ENCODE measurements around the gene NEUROG2. TPM values are rescaled to one million over a fixed set of nuclear protein-coding genes. Genes with fewer than 3 reads are reported as not detected.

NEUROG2 gene
- polyA plus RNA-seq, 1 donor (not counting 4 experiments of a cell fraction or from before 2014, with no cell fraction given): not detected

DNA sequence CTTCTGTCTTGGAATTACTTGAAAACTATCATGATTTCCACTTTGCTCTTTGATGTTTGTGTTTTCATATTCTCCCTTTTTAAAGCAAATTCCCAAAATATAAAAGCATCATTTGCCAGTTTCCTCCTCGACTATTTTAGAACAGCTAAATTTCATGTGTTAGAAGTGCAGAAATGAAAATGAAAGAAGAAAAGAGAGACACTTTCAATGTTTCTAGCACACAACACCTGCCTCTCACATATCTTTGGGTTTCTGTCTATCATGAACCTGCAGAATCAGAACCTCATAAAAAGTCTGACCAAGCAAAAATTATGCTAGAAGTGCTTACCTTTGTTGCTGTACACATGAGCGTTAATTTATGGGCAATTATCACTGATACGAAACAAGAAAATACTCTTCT is 1.9 kb upstream of the NEUROG2 start:
- Histone ChIP-seq H3K36me3 (ENCODE audit: control insufficient read depth in 2 of 2, extremely low read depth in 1 of 2, insufficient read depth in 2 of 2, low read length in 2 of 2) (no peaks in the 10 kb centered on the region), H4K20me1 (ENCODE audit: control insufficient read depth, extremely low read depth, insufficient read depth, low read length) (peaks cover 9% of the 10 kb centered on the region), H3K4me1 (ENCODE audit: control insufficient read depth, extremely low read depth, insufficient read depth, low read length) (peaks cover 5% of the 10 kb centered on the region), H3K4me2 (ENCODE audit: control insufficient read depth, extremely low read depth, insufficient read depth, low read depth, low read length) (no peak overlapping the region), H3K4me3 (ENCODE audit: control insufficient read depth in 2 of 3, extremely low read depth in 1 of 3, insufficient read depth in 2 of 3, low read depth in 1 of 3, low read length in 3 of 3) (no peak overlapping the region), H3K27ac (ENCODE audit: control insufficient read depth, insufficient read depth, low read length) (no peak overlapping the region), H3K9me1 (ENCODE audit: control insufficient read depth, extremely low read depth, insufficient read depth, low read length) (no peaks in the 10 kb centered on the region), H2AFZ (ENCODE audit: control insufficient read depth, low read length) (no peak overlapping the region), H3K79me2 (ENCODE audit: control insufficient read depth, insufficient read depth, low read length) (no peaks in the 10 kb centered on the region), H3K27me3 (ENCODE audit: control insufficient read depth, extremely low read depth, insufficient read depth, low read length) (peaks cover 91% of the 10 kb centered on the region), H3K9ac (ENCODE audit: control insufficient read depth, extremely low read depth, insufficient read depth, low read length) (no peak overlapping the region), H3K9me3 (ENCODE audit: control insufficient read depth, low read depth, low read length) (peaks cover 2% of the 10 kb centered on the region)
- TF ChIP-seq CTCF (optimal IDR thresholded peaks at IDR 0.05 in 1 of 3, IDR thresholded peaks at IDR 0.05 in 1 of 3, conservative IDR thresholded peaks at IDR 0.05 in 1 of 3; ENCODE audit: extremely low read depth in 1 of 3, insufficient read depth in 2 of 3, low read length in 3 of 3): no peak
- TF ChIP-seq EZH2 (IDR thresholded peaks at IDR 0.05; ENCODE audit: low read length): no peak
- dilution Hi-C loops (cut with MboI; ENCODE audit: extremely low pct_ligation_motif_present, low sequenced_read_pairs): no loop called here
- DNase-seq (ENCODE audit: low read depth, low spot score) (no peak), FAIRE-seq (no peak)

DNA sequence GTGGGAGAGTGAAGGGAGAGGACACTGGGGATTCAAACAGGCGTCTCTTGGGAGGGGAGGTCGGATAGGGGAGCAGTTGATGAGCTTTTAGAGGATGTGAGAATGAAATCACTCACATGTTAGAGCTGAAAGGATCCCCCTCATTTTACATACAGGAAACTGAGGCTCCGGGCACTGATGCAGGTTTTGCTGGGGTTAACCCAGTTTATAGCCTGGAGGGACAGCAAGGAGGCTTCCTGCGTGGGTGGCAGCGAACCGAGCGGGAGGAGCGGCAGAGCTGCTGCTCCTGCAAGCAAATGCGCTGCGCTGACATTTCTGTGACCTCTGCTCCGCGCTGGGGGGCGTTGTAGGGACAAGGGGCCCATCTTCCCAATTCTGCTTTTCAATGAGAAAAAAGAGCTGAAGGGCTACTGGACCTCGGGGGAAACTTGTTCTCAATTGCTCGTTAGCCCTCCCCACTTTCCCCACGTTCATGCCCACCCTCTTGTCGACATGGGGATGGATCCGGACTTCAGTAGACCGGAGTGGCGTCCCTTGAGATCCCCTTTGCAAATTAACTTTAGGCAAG is 1.2 kb upstream of the NEUROG2 start:
- H3K4me2 ChIP-seq (ENCODE audit: control insufficient read depth, extremely low read depth, insufficient read depth, low read depth, low read length): no peak overlapping the region
- peaks cover 9% of the 10 kb centered on the region for H4K20me1 ChIP-seq (ENCODE audit: control insufficient read depth, extremely low read depth, insufficient read depth, low read length)
- FAIRE-seq: no peak
- no peak overlapping the region for H2AFZ ChIP-seq (ENCODE audit: control insufficient read depth, low read length)
- H3K27me3 ChIP-seq (ENCODE audit: control insufficient read depth, extremely low read depth, insufficient read depth, low read length): peaks cover 90% of the 10 kb centered on the region
- DNase-seq (ENCODE audit: low read depth, low spot score): no peak
- H3K27ac ChIP-seq (ENCODE audit: control insufficient read depth, insufficient read depth, low read length): no peak overlapping the region
- peak; percentile 92 for TF ChIP-seq EZH2 (IDR thresholded peaks at IDR 0.05; ENCODE audit: low read length)
- TF ChIP-seq CTCF (optimal IDR thresholded peaks at IDR 0.05 in 1 of 3, IDR thresholded peaks at IDR 0.05 in 1 of 3, conservative IDR thresholded peaks at IDR 0.05 in 1 of 3; ENCODE audit: extremely low read depth in 1 of 3, insufficient read depth in 2 of 3, low read length in 3 of 3): no peak
- dilution Hi-C loops (cut with MboI; ENCODE audit: extremely low pct_ligation_motif_present, low sequenced_read_pairs): no loop called here
- H3K4me1 ChIP-seq (ENCODE audit: control insufficient read depth, extremely low read depth, insufficient read depth, low read length): peaks cover 3% of the 10 kb centered on the region
- no peak overlapping the region for H3K4me3 ChIP-seq (ENCODE audit: control insufficient read depth in 2 of 3, extremely low read depth in 1 of 3, insufficient read depth in 2 of 3, low read depth in 1 of 3, low read length in 3 of 3)
- no peak overlapping the region for H3K9ac ChIP-seq (ENCODE audit: control insufficient read depth, extremely low read depth, insufficient read depth, low read length)
- H3K9me1 ChIP-seq (ENCODE audit: control insufficient read depth, extremely low read depth, insufficient read depth, low read length): no peaks in the 10 kb centered on the region
- no peaks in the 10 kb centered on the region for H3K36me3 ChIP-seq (ENCODE audit: control insufficient read depth in 2 of 2, extremely low read depth in 1 of 2, insufficient read depth in 2 of 2, low read length in 2 of 2)
- H3K9me3 ChIP-seq (ENCODE audit: control insufficient read depth, low read depth, low read length): peaks cover 2% of the 10 kb centered on the region
- no peaks in the 10 kb centered on the region for H3K79me2 ChIP-seq (ENCODE audit: control insufficient read depth, insufficient read depth, low read length)

Measured in keratinocyte (primary cell).